Testis (tissue), 3 donors: ENCODE data around the gene WNK1. TPM values are rescaled to one million over a fixed set of nuclear protein-coding genes. Genes with fewer than 3 reads are reported as not detected.

Source experiments
- DNase-seq: peaks from one replicate; pipeline ENCODE4 v3.0.0-alpha.2; 2019
- H3K27ac ChIP-seq, 2 donors: fragments of 200-600 bp; sonication (generic); one replicate each; pipeline ENCODE4 v1.5.1; 2019
- H3K27me3 ChIP-seq: fragments of 200-600 bp; sonication (generic); one replicate; pipeline ENCODE4 v1.5.1; 2019
- H3K36me3 ChIP-seq: fragments of 200-600 bp; sonication (generic); one replicate; pipeline ENCODE4 v1.5.1; 2017; ENCODE audit warnings: low read depth; ENCODE audit errors: missing control alignments
- H3K4me1 ChIP-seq: fragments of 200-600 bp; sonication (generic); one replicate; pipeline ENCODE4 v1.5.1; 2019
- H3K4me3 ChIP-seq, 2 donors: fragments of 200-600 bp; sonication (generic); one replicate each; pipeline ENCODE4 v1.5.1; 2017 to 2019
- H3K9me3 ChIP-seq: fragments of 200-600 bp; sonication (generic); one replicate; pipeline ENCODE4 v1.5.1; 2017
- CTCF ChIP-seq, 3 experiments: fragments of 450-650 bp in 2 of 3; fragments of 200-600 bp in 1 of 3; sonication (generic) in 1 of 3; IDR thresholded peaks; one replicate each; pipeline ENCODE4 v1.5.1; 2016 to 2019; ENCODE audit warnings: antibody characterized with exemption in 3 of 3, mild to moderate bottlenecking in 2 of 3, moderate library complexity in 1 of 3
- POLR2A ChIP-seq: fragments of 450-650 bp; IDR thresholded peaks from one replicate; pipeline ENCODE4 v1.6.1; 2017; ENCODE audit warnings: antibody characterized with exemption, mild to moderate bottlenecking, moderate library complexity
- WGBS, 2 donors: methylation state at CpG; one replicate each; pipeline ENCODE4 v1.1.5; 2018; 5-methylcytosine and 5-hydroxymethylcytosine counted together
- intact Hi-C: fragments of 100-400 bp; cut with DNase I; formaldehyde crosslinking; loops from one replicate; pipeline ENCODE4 v1.15.1; 2023; ENCODE audit warnings: low total_unique reads
- polyA plus RNA-seq: library from polyadenylated mRNA; stranded (reverse); fragments of 350-450 nt; fragmentation: Illumina TruSeq; extraction: RNeasy Lipid Tissue Mini Kit (QIAGEN cat#74804); gene quantifications from one replicate; pipeline ENCODE4 v1.2.3, GENCODE V29; 2014; ENCODE audit warnings: low read depth, low replicate concordance; ENCODE audit not compliant: insufficient read depth
- total RNA-seq, 2 donors: library from RNA; depleted of rRNA; stranded (reverse); fragments of >200 nt; gene quantifications; one replicate each; pipeline ENCODE4 v1.2.3, GENCODE V29; 2016

WNK1 gene
- total and polyA plus RNA-seq, 3 donors from 2014 or later: 152 to 276 (median 259) TPM

- H3K27me3 ChIP-seq: no peaks in the 10 kb centered on the region
- intact Hi-C loops: no loop called here
- H3K4me3 ChIP-seq: no peak overlapping the region
- no peak for DNase-seq
- no peak overlapping the region for H3K27ac ChIP-seq
- TF ChIP-seq CTCF (IDR thresholded peaks at IDR 0.05) (no peak), POLR2A (no peak)
- no peaks in the 10 kb centered on the region for H3K36me3 ChIP-seq
- H3K9me3 ChIP-seq: no peaks in the 10 kb centered on the region
- WGBS, 2 donors: 86 to 90% methylated on average over 6 of the region's 6 CpGs
- no peaks in the 10 kb centered on the region for H3K4me1 ChIP-seq
Observed at GRCh38 chr12:727321-727720, 25.1 kb upstream of the WNK1 start.

- Histone ChIP-seq H3K36me3 (no peaks in the 10 kb centered on the region), H3K27ac (no peak overlapping the region), H3K9me3 (no peaks in the 10 kb centered on the region), H3K4me3 (no peak overlapping the region), H3K4me1 (no peaks in the 10 kb centered on the region), H3K27me3 (no peaks in the 10 kb centered on the region)
- intact Hi-C loops: no loop called here
- TF ChIP-seq POLR2A (no peak), CTCF (IDR thresholded peaks at IDR 0.05) (no peak)
- no peak for DNase-seq
- WGBS, 2 donors: 29 to 38% methylated on average over 2 of the region's 2 CpGs
Observed at GRCh38 chr12:728781-729180, 23.6 kb upstream of the WNK1 start.

GRCh38 chr12:729221-729620 lies 23.2 kb upstream of the WNK1 start:
- intact Hi-C loops: no loop called here
- Histone ChIP-seq H3K9me3 (no peaks in the 10 kb centered on the region), H3K27ac (no peak overlapping the region), H3K4me1 (no peaks in the 10 kb centered on the region), H3K36me3 (no peaks in the 10 kb centered on the region), H3K27me3 (no peaks in the 10 kb centered on the region), H3K4me3 (no peak overlapping the region)
- no peak for TF ChIP-seq CTCF (IDR thresholded peaks at IDR 0.05)
- TF ChIP-seq POLR2A: no peak
- no peak for DNase-seq

- no peaks in the 10 kb centered on the region for H3K27me3 ChIP-seq
- intact Hi-C loops: no loop called here
- 84 to 88% methylated on average over 9 of the region's 9 CpGs for WGBS, 2 donors
Observed at GRCh38 chr12:730550-730949, 21.8 kb upstream of the WNK1 start.

GRCh38 chr12:737122-737739 lies 15.1 kb upstream of the WNK1 start:
- Histone ChIP-seq H3K36me3 (no peaks in the 10 kb centered on the region), H3K9me3 (no peaks in the 10 kb centered on the region), H3K4me1 (no peaks in the 10 kb centered on the region), H3K27ac (no peak overlapping the region), H3K4me3 (no peak overlapping the region), H3K27me3 (no peaks in the 10 kb centered on the region)
- TF ChIP-seq CTCF (IDR thresholded peaks at IDR 0.05): no peak
- no peak for TF ChIP-seq POLR2A
- intact Hi-C loops: no loop called here
- DNase-seq: no peak
- 67 to 68% methylated on average over 10 of the region's 10 CpGs for WGBS, 2 donors

More at GRCh38 chr12:730550-730949, 21.8 kb upstream of the WNK1 start:
- Histone ChIP-seq H3K4me3 (no peak overlapping the region), H3K9me3 (no peaks in the 10 kb centered on the region), H3K36me3 (no peaks in the 10 kb centered on the region), H3K27ac (no peak overlapping the region), H3K4me1 (no peaks in the 10 kb centered on the region)
- DNase-seq: no peak
- no peak for TF ChIP-seq POLR2A
